ENCODE data around the gene ADARB2.

Gene ADARB2

GRCh38 chr10:1549591-1550290 is 187.6 kb downstream of the ADARB2 start:
- H3K27me3 ChIP-seq (ENCODE audit: control insufficient read depth, low read length) = no peaks in the 10 kb centered on the region
- no peaks in the 10 kb centered on the region for H3K36me3 ChIP-seq (ENCODE audit: control insufficient read depth, low read length)
- H3F3A ChIP-seq (ENCODE audit: control insufficient read depth, insufficient read depth) = no peaks in the 10 kb centered on the region
- H3K4me1 ChIP-seq (ENCODE audit: control insufficient read depth, low read length) = peaks cover 10% of the 10 kb centered on the region
- no peaks in the 10 kb centered on the region for H4K20me1 ChIP-seq (ENCODE audit: control insufficient read depth, insufficient read depth, low read depth, low read length)
- H3K4me2 ChIP-seq (ENCODE audit: low read length) = no peak overlapping the region
- TF ChIP-seq, protein P1, sequence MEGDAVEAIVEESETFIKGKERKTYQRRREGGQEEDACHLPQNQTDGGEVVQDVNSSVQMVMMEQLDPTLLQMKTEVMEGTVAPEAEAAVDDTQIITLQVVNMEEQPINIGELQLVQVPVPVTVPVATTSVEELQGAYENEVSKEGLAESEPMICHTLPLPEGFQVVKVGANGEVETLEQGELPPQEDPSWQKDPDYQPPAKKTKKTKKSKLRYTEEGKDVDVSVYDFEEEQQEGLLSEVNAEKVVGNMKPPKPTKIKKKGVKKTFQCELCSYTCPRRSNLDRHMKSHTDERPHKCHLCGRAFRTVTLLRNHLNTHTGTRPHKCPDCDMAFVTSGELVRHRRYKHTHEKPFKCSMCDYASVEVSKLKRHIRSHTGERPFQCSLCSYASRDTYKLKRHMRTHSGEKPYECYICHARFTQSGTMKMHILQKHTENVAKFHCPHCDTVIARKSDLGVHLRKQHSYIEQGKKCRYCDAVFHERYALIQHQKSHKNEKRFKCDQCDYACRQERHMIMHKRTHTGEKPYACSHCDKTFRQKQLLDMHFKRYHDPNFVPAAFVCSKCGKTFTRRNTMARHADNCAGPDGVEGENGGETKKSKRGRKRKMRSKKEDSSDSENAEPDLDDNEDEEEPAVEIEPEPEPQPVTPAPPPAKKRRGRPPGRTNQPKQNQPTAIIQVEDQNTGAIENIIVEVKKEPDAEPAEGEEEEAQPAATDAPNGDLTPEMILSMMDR (IDR thresholded peaks at IDR 0.05; ENCODE audit: low read depth, low read length, poor library complexity, severe bottlenecking) = no peak
- TF ChIP-seq EZH2phosphoT487 (IDR thresholded peaks at IDR 0.05; ENCODE audit: borderline replicate concordance, low read length) = no peak
- H3K9me2 ChIP-seq (replicated peaks; ENCODE audit: control insufficient read depth, low read length) = no peaks in the 10 kb centered on the region
- H3K4me3 ChIP-seq (ENCODE audit: low read length) = no peak overlapping the region
- H3K79me2 ChIP-seq (ENCODE audit: control insufficient read depth, low read length) = no peaks in the 10 kb centered on the region
- H3K27ac ChIP-seq (ENCODE audit: low read depth, low read length) = no peak overlapping the region
- H3K9me3 ChIP-seq (ENCODE audit: control insufficient read depth, insufficient read depth, low read length) = no peaks in the 10 kb centered on the region

DNA sequence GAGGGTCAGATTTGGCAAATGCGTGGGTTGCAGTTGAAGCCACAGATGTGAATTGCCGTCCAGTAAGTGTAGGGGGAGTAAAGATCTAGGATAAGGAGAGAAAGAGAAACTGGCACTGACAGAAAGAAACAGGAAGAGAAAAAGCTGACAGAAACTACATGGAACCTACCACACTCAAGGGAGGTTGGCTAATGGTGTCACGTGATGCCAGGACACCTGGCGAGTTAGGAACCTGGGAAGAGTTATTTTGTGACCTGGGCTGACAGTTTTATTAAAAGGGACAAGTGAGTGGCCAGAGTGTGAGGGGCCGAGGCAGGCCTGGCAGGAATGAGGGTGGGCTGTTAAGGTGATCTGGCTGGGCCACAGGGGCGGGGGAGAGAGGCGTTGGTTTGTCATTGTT is 188.7 kb downstream of the ADARB2 start:
- no peak overlapping the region for H3K27ac ChIP-seq (ENCODE audit: low read depth, low read length)
- H3K4me1 ChIP-seq (ENCODE audit: control insufficient read depth, low read length) = peaks cover 10% of the 10 kb centered on the region
- H3K9me2 ChIP-seq (replicated peaks; ENCODE audit: control insufficient read depth, low read length) = no peaks in the 10 kb centered on the region
- H3K36me3 ChIP-seq (ENCODE audit: control insufficient read depth, low read length) = no peaks in the 10 kb centered on the region
- no peaks in the 10 kb centered on the region for H3K9me3 ChIP-seq (ENCODE audit: control insufficient read depth, insufficient read depth, low read length)
- no peaks in the 10 kb centered on the region for H3K27me3 ChIP-seq (ENCODE audit: control insufficient read depth, low read length)
- H3K4me3 ChIP-seq (ENCODE audit: low read length) = no peak overlapping the region
- peak overlapping the region; percentile 25 for H3K4me2 ChIP-seq (ENCODE audit: low read length)
- H3K79me2 ChIP-seq (ENCODE audit: control insufficient read depth, low read length) = no peaks in the 10 kb centered on the region
- TF ChIP-seq EZH2phosphoT487 (IDR thresholded peaks at IDR 0.05; ENCODE audit: borderline replicate concordance, low read length) = no peak
- TF ChIP-seq, protein P1 (IDR thresholded peaks at IDR 0.05; ENCODE audit: low read depth, low read length, poor library complexity, severe bottlenecking) = no peak
- H3F3A ChIP-seq (ENCODE audit: control insufficient read depth, insufficient read depth) = no peaks in the 10 kb centered on the region
- H4K20me1 ChIP-seq (ENCODE audit: control insufficient read depth, insufficient read depth, low read depth, low read length) = no peaks in the 10 kb centered on the region

- TF ChIP-seq, protein P1 (IDR thresholded peaks at IDR 0.05; ENCODE audit: low read depth, low read length, poor library complexity, severe bottlenecking) = no peak
- no peak for TF ChIP-seq EZH2phosphoT487 (IDR thresholded peaks at IDR 0.05; ENCODE audit: borderline replicate concordance, low read length)
- H3F3A ChIP-seq (ENCODE audit: control insufficient read depth, insufficient read depth) = no peaks in the 10 kb centered on the region
- H3K9me2 ChIP-seq (replicated peaks; ENCODE audit: control insufficient read depth, low read length) = no peaks in the 10 kb centered on the region
- H4K20me1 ChIP-seq (ENCODE audit: control insufficient read depth, insufficient read depth, low read depth, low read length) = no peaks in the 10 kb centered on the region
- H3K36me3 ChIP-seq (ENCODE audit: control insufficient read depth, low read length) = no peaks in the 10 kb centered on the region
- H3K27me3 ChIP-seq (ENCODE audit: control insufficient read depth, low read length) = no peaks in the 10 kb centered on the region
- no peaks in the 10 kb centered on the region for H3K79me2 ChIP-seq (ENCODE audit: control insufficient read depth, low read length)
- peak overlapping the region; percentile 25 for H3K4me2 ChIP-seq (ENCODE audit: low read length)
- no peaks in the 10 kb centered on the region for H3K9me3 ChIP-seq (ENCODE audit: control insufficient read depth, insufficient read depth, low read length)
- no peak overlapping the region for H3K4me3 ChIP-seq (ENCODE audit: low read length)
- H3K4me1 ChIP-seq (ENCODE audit: control insufficient read depth, low read length) = peaks cover 10% of the 10 kb centered on the region
- no peak overlapping the region for H3K27ac ChIP-seq (ENCODE audit: low read depth, low read length)
These were observed 189.2 kb downstream of the ADARB2 start for GRCh38 chr10:1548146-1548545.

Data from DOHH2 (cell line).